Adrenal gland (tissue), 5 donors: Measurements from ENCODE around the gene CXXC4.

Source experiments
- POLR2A ChIP-seq, 2 donors: fragments of 450-650 bp; IDR thresholded peaks; one replicate each; pipeline ENCODE4 v1.6.1; 2017; ENCODE audit warnings: antibody characterized with exemption in 2 of 2, mild to moderate bottlenecking in 2 of 2, moderate library complexity in 1 of 2
- TF ChIP-seq, protein P1 (sequence below), 6 experiments: fragments of 450-650 bp in 4 of 6; fragments of 200-600 bp in 2 of 6; sonication (generic) in 1 of 6; IDR thresholded peaks; 1 replicate in 5 of 6; 2 replicates in 1 of 6; pipeline versions ENCODE4 v1.5.1 to v1.8.0; 2016 to 2021; ENCODE audit warnings: antibody characterized with exemption in 6 of 6, mild to moderate bottlenecking in 2 of 6, moderate library complexity in 1 of 6
- donor health status: DM: no; HTN: no; CAD: no.

- TF ChIP-seq, protein P1, sequence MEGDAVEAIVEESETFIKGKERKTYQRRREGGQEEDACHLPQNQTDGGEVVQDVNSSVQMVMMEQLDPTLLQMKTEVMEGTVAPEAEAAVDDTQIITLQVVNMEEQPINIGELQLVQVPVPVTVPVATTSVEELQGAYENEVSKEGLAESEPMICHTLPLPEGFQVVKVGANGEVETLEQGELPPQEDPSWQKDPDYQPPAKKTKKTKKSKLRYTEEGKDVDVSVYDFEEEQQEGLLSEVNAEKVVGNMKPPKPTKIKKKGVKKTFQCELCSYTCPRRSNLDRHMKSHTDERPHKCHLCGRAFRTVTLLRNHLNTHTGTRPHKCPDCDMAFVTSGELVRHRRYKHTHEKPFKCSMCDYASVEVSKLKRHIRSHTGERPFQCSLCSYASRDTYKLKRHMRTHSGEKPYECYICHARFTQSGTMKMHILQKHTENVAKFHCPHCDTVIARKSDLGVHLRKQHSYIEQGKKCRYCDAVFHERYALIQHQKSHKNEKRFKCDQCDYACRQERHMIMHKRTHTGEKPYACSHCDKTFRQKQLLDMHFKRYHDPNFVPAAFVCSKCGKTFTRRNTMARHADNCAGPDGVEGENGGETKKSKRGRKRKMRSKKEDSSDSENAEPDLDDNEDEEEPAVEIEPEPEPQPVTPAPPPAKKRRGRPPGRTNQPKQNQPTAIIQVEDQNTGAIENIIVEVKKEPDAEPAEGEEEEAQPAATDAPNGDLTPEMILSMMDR (IDR thresholded peaks at IDR 0.05) = no peak
- no peak for TF ChIP-seq POLR2A (IDR thresholded peaks at IDR 0.05)
These were observed 1.4 kb downstream of the CXXC4 start for GRCh38 chr4:104493081-104493831.
